Osteoblast (primary cell): Measurements from ENCODE around the gene MTMR10. TPM values are rescaled to one million over a fixed set of nuclear protein-coding genes. Genes with fewer than 3 reads are reported as not detected.

ENCODE experiments used
- DNase-seq: peaks from one replicate; pipeline ENCODE4 v3.0.0; 2011; ENCODE audit warnings: low spot score, mixed read lengths; ENCODE audit not compliant: insufficient read length; ENCODE audit errors: missing footprints
- H2AFZ ChIP-seq: 2 replicates; pipeline ENCODE4 v1.6.0; 2011; ENCODE audit warnings: mild to moderate bottlenecking, low read length
- H3K27ac ChIP-seq: 2 replicates; pipeline ENCODE4 v1.5.1; 2011; ENCODE audit warnings: mild to moderate bottlenecking, low read depth, low read length, moderate library complexity
- H3K27me3 ChIP-seq: 2 replicates; pipeline ENCODE4 v1.6.0; 2012; ENCODE audit warnings: mild to moderate bottlenecking, control low read depth, inconsistent platforms, low read length, moderate library complexity; ENCODE audit not compliant: insufficient read depth
- H3K36me3 ChIP-seq: 2 replicates; pipeline ENCODE4 v1.5.1; 2011; ENCODE audit warnings: mild to moderate bottlenecking, low read length, control low read depth, moderate library complexity; ENCODE audit not compliant: insufficient read depth
- H3K4me1 ChIP-seq: 2 replicates; pipeline ENCODE4 v1.5.1; 2011; ENCODE audit warnings: mild to moderate bottlenecking, low read length, control low read depth, moderate library complexity; ENCODE audit not compliant: insufficient read depth
- H3K4me2 ChIP-seq: 2 replicates; pipeline ENCODE4 v1.6.0; 2011; ENCODE audit warnings: mild to moderate bottlenecking, low read length; ENCODE audit not compliant: insufficient read depth
- H3K4me3 ChIP-seq: fragments of 200-600 bp; sonication (generic); 3 replicates; pipeline ENCODE4 v1.5.1; 2012; ENCODE audit warnings: mild to moderate bottlenecking, low read length, inconsistent platforms; ENCODE audit not compliant: insufficient read depth
- H3K79me2 ChIP-seq: 2 replicates; pipeline ENCODE4 v1.6.0; 2012; ENCODE audit warnings: mild to moderate bottlenecking, low read length, control low read depth, inconsistent platforms; ENCODE audit not compliant: insufficient read depth
- H3K9me3 ChIP-seq: 2 replicates; pipeline ENCODE4 v1.5.1; 2011; ENCODE audit warnings: low read depth, low read length, control low read depth
- H4K20me1 ChIP-seq: 2 replicates; pipeline ENCODE4 v1.6.0; 2012; ENCODE audit warnings: mild to moderate bottlenecking, low read length, control low read depth; ENCODE audit not compliant: insufficient read depth
- CTCF ChIP-seq: IDR thresholded peaks from 2 replicates; pipeline ENCODE4 v1.5.1; 2011; ENCODE audit warnings: mild to moderate bottlenecking, low read depth, low read length, moderate library complexity; ENCODE audit errors: extremely low read depth
- total RNA-seq: library from RNA; depleted of rRNA; stranded (reverse); fragments of >200 nt; gene quantifications from 2 replicates; pipeline ENCODE4 v1.2.3, GENCODE V29; 2012

MTMR10 gene
- total RNA-seq, 1 donor: 17.4 TPM

GRCh38 chr15:30928076-30928475 lies 63.4 kb downstream of the MTMR10 start:
- Histone ChIP-seq H3K36me3 (peaks cover 70% of the 10 kb centered on the region), H3K27me3 (no peaks in the 10 kb centered on the region), H3K79me2 (no peaks in the 10 kb centered on the region), H2AFZ (no peak overlapping the region), H3K4me3 (no peak overlapping the region), H3K4me2 (no peak overlapping the region), H4K20me1 (no peaks in the 10 kb centered on the region), H3K27ac (no peak overlapping the region), H3K9me3 (no peaks in the 10 kb centered on the region), H3K4me1 (peaks cover 7% of the 10 kb centered on the region)
- no peak for TF ChIP-seq CTCF
- DNase-seq: no peak

GRCh38 chr15:30927148-30927761 lies 64.2 kb downstream of the MTMR10 start:
- Histone ChIP-seq H3K36me3 (peaks cover 70% of the 10 kb centered on the region), H4K20me1 (no peaks in the 10 kb centered on the region), H3K4me3 (no peak overlapping the region), H3K79me2 (no peaks in the 10 kb centered on the region), H3K27ac (no peak overlapping the region), H2AFZ (no peak overlapping the region), H3K4me1 (peaks cover 8% of the 10 kb centered on the region), H3K27me3 (no peaks in the 10 kb centered on the region), H3K4me2 (no peak overlapping the region), H3K9me3 (no peaks in the 10 kb centered on the region)
- TF ChIP-seq CTCF: no peak
- DNase-seq: no peak

GRCh38 chr15:30926161-30926560 lies 65.3 kb downstream of the MTMR10 start:
- Histone ChIP-seq H3K27me3 (no peaks in the 10 kb centered on the region), H3K4me2 (no peak overlapping the region), H3K4me3 (no peak overlapping the region), H4K20me1 (no peaks in the 10 kb centered on the region), H3K9me3 (no peaks in the 10 kb centered on the region), H3K27ac (no peak overlapping the region), H3K79me2 (no peaks in the 10 kb centered on the region), H3K4me1 (peaks cover 17% of the 10 kb centered on the region), H2AFZ (no peak overlapping the region), H3K36me3 (peaks cover 70% of the 10 kb centered on the region)
- TF ChIP-seq CTCF: no peak
- DNase-seq: no peak

GRCh38 chr15:30925686-30926085 lies 65.7 kb downstream of the MTMR10 start:
- H3K4me2 ChIP-seq: no peak overlapping the region
- peaks cover 17% of the 10 kb centered on the region for H3K4me1 ChIP-seq
- H3K79me2 ChIP-seq: no peaks in the 10 kb centered on the region
- H3K4me3 ChIP-seq: no peak overlapping the region
- no peaks in the 10 kb centered on the region for H3K27me3 ChIP-seq
- H2AFZ ChIP-seq: no peak overlapping the region
- peaks cover 65% of the 10 kb centered on the region for H3K36me3 ChIP-seq
- no peaks in the 10 kb centered on the region for H4K20me1 ChIP-seq
- TF ChIP-seq CTCF: no peak
- DNase-seq: no peak
- H3K9me3 ChIP-seq: no peaks in the 10 kb centered on the region
- H3K27ac ChIP-seq: no peak overlapping the region
